ENCODE data around the gene FASTKD3.

DNA sequence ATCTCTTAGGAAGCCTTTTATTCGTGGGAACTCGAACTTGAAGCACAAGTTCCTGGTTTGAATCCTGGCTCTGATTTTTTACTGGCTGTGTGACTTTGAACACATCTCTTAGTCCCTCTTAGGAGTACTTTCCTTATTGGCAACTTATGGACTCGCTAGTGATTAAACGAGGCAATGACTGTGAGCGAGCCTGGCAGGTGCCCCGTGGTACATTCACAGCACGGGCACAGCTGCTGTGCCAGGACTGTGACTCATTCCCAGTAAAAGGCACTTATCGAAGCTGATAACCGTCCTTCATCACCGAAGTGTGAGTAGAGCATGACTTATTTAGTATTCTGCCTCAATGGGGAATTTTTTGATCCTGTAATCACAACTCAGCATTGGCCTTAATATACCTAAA is 40.6 kb downstream of the FASTKD3 start:
- TF ChIP-seq GABPA (IDR thresholded peaks at IDR 0.05 in 1 of 2, conservative IDR thresholded peaks at IDR 0.05 in 1 of 2): no peak
- TF ChIP-seq, protein P1, sequence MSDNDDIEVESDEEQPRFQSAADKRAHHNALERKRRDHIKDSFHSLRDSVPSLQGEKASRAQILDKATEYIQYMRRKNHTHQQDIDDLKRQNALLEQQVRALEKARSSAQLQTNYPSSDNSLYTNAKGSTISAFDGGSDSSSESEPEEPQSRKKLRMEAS (IDR thresholded peaks at IDR 0.05): no peak
- TF ChIP-seq, protein P2, sequence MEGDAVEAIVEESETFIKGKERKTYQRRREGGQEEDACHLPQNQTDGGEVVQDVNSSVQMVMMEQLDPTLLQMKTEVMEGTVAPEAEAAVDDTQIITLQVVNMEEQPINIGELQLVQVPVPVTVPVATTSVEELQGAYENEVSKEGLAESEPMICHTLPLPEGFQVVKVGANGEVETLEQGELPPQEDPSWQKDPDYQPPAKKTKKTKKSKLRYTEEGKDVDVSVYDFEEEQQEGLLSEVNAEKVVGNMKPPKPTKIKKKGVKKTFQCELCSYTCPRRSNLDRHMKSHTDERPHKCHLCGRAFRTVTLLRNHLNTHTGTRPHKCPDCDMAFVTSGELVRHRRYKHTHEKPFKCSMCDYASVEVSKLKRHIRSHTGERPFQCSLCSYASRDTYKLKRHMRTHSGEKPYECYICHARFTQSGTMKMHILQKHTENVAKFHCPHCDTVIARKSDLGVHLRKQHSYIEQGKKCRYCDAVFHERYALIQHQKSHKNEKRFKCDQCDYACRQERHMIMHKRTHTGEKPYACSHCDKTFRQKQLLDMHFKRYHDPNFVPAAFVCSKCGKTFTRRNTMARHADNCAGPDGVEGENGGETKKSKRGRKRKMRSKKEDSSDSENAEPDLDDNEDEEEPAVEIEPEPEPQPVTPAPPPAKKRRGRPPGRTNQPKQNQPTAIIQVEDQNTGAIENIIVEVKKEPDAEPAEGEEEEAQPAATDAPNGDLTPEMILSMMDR (IDR thresholded peaks at IDR 0.05; ENCODE audit: low read depth, low read length, missing input control): no peak
- TF ChIP-seq HNF4G (IDR thresholded peaks at IDR 0.05): no peak
- TF ChIP-seq ATF3 (IDR thresholded peaks at IDR 0.05): no peak
- no peak for TF ChIP-seq FOXA1 (IDR thresholded peaks at IDR 0.05)
- TF ChIP-seq TAF1 (conservative IDR thresholded peaks at IDR 0.05): no peak
